GM21381 (cell line): ENCODE results near the gene MOB1B.
"Not testable (repeated sequence)": the region's sequence is repeated elsewhere in the genome, so short reads cannot be mapped to it uniquely, and the experiment has no call there.

Experiments
- ATAC-seq: cut with Tn5 transposase; IDR thresholded peaks from one replicate; pipeline ENCODE4 v1.9.1; 2021; ENCODE audit warnings: mild to moderate bottlenecking, moderate library complexity; ENCODE audit not compliant: unreplicated experiment

MOB1B gene

DNA sequence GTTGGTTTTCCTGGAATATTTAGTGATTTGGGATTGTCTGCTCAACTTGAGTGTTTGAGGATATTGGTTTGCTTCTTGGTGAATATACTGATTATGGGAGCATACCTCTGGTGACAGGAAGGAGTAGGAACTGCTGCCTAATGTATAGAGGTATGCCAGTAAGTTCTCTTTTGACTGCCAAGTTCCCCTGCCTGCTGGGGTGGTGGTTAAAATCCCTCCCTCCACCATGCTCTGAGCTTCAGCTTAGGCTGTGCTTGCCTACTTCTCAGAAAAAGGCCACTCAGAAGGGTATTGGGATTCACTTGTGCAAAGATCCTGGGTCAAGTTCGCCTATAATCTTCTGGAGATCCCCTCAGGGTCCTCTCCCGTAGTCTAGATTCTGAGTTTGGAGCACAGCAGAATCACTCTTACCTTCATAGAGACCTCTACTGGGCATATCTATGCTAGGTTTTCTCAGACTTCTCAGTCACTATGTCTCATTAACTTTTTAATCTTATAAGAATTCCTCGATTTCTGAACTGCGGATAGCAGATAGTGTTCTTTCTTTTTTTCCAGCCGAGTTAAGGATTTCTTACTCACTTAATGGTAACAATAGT, 46.6 kb downstream of the MOB1B start:
- no peak for ATAC-seq

DNA sequence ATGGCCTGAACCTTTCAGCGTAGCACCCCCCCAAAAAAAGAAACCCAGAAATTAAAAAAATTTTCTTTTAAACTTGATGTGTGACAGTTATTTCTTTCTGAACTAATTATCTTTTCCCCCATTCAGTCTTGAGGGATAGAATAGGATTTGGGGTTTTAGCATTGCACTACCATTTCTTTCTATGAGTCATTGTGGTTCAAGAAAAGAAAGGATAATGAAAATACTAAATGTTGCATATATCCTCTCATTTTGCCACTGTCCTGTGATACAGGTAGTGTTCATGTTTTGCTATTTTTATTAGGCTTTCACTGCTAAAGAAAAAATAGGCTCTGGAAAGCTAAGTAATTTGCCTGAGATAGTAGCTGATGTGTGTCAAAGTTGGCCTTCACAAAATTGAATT, 51.9 kb downstream of the MOB1B start:
- ATAC-seq, result no peak

DNA sequence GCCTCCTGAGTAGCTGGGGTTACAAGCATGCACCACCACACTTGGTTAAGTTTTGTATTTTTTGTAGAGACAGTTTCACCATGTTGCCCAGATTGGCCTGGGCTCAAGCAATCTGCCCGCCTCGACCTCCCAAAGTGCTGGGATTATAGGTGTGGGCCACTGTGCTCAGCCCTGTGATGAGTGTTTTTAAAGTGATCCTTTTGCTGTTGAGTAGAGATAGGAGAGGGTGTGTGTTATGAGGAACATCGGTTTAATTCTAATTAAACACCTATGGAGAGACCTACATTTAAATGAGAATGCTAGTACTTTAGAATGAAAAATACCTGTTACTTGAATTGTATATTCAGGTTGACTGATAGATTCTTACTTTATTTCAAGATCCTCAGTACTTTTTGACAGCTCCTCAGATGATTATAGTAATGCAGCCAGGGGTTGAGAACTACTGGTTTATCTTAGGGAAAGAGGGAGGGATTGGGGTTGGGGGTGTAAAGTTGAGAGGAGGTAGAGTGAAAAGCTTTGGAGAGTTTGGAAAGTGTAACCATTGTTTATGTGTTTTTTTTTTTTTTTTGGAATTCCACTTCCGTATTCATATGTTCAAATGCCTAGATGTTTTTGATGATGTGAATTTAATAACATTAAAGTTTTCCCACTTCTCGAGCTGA, 54.5 kb downstream of the MOB1B start:
- no peak for ATAC-seq

DNA sequence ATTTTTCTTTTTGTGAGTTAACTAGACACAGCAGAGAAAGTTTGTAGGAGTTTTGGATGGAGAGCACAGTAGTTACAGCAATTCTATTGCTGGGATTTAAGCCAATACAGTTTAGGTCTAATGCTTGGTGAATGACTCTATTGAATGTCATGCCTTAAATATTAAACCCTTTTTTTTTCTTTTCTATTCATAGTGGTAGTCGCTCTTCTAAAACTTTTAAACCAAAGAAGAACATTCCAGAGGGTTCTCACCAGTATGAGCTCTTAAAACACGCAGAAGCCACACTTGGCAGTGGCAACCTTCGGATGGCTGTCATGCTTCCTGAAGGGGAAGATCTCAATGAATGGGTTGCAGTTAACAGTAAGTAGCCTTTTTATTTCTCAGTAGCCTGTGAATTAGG, 56.5 kb downstream of the MOB1B start:
- no peak for ATAC-seq

DNA sequence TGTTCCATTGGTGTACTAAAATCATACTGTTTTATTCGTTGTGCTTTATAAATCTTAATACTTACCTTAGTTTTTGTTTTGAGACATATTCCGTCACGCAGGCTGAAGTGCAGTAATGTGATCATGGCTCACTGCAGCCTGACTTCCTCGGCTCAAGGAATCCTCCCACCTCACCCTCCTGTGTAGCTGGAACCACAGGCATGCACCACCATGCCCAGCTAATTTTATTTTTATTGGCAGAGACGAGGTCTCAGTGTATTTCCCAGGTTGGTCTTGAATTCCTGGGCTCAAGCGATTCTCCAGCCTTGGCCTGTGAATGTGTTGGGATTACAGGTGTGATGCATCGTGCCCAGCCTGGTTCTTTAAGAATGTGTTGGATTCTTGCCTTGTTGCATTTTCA, 66.9 kb downstream of the MOB1B start:
- no peak for ATAC-seq

DNA sequence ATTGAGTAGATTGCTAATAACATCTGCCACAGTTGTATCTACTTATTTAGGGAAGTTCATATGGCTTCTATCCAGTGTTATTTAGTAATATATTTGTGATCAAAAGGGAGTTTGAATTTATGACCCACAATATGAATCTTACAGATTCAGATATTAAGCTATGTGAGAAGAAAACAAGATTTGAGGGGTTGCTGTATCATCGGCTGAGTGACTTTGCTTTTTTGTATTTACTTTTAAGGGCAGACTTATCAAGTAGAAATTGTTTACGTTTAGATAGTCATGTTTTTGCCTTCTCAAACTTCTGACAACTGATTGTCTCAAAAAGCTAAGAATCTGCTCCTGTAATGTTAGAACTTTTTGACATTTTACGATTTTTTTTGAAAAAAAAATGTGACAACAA, 74.1 kb downstream of the MOB1B start:
- ATAC-seq, result no peak

DNA sequence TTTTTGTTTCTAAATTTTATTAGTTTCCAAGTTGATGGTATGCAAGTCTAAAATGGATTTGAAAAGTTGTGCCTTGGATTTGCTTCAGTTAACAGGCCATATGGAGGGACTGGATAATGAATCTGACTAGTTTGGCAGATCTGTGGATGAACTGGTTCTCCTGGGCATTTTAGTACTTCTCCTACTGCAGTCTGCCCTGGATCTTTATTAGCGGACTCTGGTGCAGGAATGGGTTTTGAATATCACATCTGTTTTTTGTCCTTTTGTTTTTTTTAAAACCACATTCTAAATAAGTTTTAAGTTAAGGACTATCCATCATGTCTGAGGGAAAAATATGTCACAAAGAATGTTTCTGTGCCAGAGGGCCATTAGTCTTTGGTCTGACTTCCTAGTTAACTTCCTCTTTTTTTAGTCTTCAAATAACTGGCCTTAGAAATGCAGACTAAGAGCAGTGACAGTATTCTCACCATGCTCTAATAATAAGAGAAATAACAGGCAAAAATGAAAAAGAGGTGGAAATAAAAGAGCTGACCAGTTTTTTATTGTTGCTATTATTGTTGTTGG, 77.4 kb downstream of the MOB1B start:
- ATAC-seq, result no peak

DNA sequence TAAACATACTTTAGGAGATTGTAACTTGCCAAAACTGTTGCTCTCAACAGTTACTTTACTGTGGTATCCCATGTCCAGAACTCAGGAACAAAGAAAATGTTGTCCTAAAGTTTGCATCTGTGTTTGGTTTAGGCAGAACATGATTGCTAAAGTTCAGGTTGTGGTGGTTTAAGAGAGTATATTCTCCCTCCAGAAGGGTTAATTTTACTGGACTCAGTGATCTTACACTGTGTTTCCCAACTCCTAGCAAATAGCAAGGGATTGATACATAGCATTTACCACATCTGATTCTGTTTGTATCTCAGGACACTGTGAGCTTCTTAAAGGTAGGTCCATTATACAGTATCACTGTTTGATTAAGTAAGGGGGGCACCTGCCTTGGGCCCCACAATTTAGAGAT, 78.0 kb downstream of the MOB1B start:
- no peak for ATAC-seq

DNA sequence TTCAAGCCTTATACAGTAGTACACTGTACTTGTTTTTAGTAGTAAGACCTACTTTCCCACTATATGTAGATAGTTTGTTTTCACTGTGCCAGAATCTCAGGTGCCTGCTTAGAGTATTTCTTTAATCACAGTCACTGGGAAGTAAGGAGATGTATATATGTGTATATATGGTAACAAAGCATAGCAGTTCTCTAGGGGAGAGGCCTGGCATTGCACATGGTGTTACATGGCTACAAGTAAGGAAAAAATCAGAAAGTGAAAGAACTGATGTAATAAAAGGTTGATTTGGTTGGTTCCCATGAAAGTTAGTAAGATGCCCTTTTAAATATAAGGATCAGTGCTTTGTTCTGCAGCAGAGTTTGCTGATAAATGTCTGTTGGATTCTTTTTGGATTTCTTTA, 81.9 kb downstream of the MOB1B start:
- no peak for ATAC-seq

DNA sequence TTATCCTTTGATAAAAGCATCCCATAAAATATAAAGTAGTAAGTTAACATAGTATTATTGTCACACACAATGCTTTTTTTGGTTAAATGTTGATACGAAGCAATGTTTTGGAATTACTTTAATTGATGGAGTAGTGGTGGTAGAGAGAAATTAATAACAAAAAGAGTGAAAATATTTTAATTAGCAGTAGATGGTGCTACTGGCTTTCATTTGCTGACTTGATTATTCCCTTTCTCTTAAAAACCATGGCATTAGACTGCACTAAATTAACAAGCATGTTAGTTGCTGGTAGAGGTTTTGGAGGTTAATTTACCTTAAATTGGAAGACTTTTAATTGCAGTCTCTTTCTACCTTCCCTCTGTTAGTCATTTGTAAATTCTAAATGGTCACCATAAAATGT, 82.4 kb downstream of the MOB1B start:
- no peak for ATAC-seq

DNA sequence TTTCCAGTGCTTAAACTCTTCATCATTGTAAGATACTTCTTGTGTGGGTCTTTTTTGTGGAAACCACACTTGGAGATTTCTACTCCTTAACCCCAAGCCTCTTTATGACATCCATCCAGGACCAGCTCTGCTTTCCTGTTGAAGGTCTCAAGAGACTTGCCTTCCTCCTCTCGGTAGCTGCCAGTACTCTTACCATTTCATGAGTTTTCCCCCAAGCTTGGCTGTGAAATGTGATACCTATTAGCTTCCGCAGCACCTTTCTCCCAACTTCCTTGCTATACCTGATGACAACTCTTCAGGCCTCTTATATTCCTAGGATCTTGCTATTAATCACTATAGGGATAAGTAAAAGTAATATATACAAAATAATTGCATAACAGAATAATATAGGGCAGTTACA, 89.4 kb downstream of the MOB1B start:
- ATAC-seq, result no peak

DNA sequence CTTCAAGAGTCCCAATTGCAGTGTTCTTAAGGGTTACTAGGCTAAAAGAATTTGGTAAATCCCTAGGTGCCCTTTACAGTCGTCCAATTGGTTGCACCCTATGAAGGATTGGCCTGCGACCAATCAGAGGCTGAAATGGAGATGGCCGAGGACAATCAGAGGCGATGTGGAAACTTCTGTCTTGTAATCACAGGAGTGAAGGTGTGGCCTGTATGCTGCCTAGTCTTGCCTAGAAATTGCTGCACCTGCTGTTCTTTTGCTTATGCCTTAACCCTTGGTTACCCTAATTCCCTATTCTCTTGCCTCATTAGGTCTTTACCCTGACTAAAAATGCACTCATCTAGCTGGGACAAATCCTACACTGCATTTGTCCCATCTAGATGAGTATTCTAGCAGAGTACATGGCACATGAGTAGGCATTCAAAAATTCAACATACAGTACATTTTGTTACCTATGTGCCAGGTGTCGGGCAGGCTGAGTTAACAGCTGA, 90.3 kb downstream of the MOB1B start:
- no peak for ATAC-seq

DNA sequence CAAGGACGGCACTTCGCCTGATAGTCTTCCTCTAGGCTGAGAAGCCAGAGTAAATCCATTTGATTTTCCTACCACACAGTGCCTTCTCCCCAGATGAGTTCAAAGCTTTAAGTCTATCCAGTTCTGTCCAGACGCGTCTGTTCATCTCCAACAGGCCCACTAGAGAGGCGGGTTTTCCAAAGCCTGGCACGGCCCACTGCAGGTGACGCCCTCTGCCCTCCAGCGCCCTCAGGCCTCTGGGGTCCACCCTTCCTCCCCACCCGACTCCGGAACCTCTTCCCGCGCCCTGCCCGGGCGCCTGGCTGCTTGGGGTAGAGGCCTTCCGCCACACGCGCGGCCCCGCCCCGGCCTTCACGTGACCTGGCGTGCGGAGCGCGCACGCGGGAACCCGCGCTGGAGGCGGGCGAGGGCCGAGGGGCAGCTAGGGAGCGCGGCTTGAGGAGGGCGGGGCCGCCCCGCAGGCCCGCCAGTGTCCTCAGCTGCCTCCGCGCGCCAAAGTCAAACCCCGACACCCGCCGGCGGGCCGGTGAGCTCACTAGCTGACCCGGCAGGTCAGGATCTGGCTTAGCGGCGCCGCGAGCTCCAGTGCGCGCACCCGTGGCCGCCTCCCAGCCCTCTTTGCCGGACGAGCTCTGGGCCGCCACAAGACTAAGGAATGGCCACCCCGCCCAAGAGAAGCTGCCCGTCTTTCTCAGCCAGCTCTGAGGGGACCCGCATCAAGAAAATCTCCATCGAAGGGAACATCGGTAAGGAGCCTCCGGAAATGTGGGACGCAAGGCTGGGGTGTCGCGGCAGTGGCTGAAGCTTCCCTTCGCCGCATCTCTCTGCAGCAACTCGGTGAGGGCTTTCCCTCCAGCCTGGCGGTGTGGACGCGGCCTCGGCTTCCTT, 91.3 kb downstream of the MOB1B start, which contains the start of gene DCK:
DCK (plus strand) TSS at position 469 of the 888 bp plus-strand sequence; CDS start at position 656, 187 bp downstream.
- peak; percentile 87 for ATAC-seq

DNA sequence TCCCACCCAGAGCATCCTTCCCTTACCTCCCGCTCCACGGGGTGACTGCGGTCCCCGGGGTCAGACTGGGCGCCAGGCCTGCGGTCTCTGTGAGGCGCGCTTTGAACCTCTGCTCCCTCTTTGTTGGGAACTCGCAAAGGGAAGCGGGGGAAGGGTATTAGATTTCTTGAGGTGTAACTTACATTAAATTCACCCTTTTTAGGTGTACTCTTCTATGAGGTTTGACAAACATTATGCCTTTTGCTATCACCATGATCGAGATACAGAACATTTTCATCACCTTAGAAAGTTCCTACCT, 91.8 kb downstream of the MOB1B start:
- no peak for ATAC-seq

DNA sequence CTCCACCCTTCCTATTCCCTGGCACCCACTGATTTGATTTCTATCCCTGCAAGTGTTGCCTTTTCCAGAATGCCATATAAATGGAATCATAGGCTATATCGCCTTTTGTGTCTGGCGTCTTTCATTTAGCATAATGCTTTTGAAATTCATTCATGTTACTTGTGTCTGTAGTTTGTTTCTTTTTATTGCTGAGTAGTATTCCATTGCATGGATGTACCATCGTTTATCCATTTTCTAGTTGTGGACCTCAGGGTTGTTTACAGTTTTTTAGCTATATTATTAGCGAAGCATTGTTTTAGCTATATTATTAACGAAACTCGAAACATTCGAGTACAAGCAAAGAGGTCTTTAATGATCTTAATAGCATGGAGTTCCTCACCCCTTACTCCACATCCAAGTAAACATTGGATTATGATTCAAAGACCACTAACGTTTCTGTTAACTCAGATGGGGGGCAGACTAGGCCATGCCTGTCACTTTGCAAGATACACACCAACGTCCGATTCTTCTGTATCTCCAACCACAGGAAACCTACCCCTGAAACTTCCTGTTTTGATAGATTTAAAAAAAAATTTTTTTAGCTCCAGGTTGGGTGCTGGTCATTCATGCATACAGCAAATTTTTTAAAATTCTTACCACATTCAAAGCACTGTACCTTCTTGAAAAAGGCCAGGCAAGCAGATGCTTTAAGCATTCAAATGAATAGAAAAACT, 92.4 kb downstream of the MOB1B start:
- peak; percentile 44 for ATAC-seq

DNA sequence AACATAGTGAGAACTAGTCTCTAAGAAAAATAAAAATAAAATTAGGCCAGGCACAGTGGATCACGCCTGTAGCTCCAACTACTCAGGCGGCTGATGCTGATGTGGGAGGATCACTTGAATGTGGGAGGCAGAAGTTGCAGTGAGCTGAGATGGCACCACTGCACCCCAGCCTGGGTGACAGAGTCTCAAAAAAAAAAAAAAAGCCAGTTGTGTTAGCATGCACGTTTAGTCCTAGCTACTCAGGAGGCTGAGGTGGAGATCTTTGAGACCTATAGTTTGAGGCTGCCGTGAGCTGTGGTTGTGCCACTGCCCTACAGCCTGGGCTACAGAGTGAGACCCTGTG, 93.8 kb downstream of the MOB1B start:
- ATAC-seq, result no peak

DNA sequence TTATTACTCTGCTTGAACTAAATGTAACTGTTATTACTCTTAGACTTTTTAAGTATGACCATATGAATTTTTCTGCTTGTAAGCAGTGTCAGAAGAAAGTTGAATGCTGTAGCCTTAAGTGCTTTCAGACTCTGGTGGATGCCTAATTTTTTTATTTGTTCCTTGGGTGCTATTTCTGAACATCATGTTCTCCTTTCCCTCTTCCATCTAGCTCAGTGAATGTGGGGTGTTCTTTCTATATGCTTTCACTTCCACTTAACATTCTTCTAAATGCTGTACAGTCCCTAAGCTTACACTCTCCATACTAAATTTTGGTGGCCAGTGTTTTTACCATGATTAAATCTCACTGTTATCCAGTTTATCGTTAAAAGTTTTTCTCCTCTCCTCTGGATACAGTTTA, 94.9 kb downstream of the MOB1B start:
- no peak for ATAC-seq

DNA sequence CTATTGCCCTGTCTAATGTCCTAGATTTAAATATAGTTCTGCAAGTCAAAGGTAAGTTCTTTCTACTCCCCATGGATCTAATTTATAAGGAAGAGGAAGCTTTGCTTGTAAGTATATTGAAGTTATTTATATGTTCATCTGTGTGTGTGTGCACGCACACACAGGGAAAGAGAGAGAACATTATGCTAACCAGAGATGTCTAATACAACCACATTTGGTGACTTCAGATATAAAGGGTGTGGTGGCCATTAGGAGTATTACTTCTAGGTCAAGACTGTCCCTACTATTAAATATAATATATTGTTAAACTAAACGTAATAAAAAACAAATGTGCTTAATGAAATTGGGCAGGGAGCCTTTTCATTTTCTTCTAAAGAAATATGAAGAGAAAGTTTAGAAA, 95.4 kb downstream of the MOB1B start:
- no peak for ATAC-seq

DNA sequence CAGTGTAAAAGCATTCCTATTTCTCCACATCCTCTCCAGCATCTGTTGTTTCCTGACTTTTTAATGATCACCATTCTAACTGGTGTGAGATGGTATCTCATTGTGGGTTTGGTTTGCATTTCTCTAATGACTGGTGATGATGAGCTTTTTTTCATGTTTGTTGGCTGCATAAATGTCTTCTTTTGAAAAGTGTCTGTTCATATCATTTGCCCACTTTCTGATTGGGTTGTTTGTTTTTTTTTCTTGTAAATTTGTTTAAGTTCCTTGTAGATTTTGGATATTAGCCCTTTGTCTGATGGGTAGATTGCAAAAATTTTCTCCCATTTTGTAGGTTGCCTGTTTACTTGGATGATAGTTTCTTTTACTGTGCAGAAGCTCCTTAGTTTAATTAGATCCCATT, 97.5 kb downstream of the MOB1B start:
- ATAC-seq, result not testable (repeated sequence)

DNA sequence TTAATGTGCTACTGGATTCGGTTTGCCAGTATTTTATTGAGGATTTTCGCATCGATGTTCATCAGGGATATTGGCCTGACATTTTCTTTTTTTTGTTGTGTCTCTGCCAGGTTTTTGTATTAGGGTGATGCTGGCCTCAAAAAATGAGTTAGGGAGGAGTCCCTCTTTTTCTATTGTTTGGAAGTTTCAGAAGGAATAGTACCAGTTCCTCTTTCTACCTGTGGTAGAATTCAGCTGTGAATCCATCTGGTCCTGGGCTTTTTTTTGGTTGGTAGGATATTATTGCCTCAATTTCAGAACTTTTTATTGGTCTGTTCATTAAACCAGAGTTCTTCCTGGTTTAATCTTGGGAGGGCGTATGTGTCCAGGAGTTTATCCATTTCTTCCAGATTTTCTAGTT, 99.2 kb downstream of the MOB1B start:
- ATAC-seq, result not testable (repeated sequence)

DNA sequence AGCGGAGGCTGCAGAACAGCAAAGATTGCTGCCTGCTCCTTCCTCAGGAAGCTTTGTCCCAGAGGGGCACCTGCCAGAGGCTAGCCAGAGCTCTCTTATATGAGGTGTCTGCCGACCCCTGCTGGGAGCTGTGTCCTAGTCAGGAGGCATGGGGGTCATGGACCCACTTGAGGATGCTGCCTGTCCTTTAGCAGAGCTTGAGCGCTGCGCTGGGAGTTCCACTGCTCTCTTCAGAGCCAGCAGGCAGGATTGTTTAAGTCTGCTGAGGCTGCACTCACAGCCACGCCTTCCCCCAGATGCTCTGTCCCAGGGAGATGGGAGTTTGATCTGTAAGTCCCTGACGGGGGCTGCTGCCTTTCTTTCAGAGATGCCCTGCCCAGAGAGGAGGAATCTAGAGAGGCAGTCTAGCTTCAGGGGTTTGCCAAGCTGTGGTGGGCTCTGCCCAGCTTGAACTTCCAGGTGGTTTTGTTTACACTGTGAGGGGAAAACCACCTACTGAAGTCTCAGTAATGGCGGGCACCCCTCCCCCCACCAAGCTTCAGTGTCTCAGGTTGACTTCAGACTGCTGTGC, 102.2 kb downstream of the MOB1B start:
- no peak for ATAC-seq
